ENCODE measurements around the gene APBB3.

GRCh38 chr5:140607031-140607430 is 42.6 kb upstream of the APBB3 start:
- TF ChIP-seq FOXP2 (optimal IDR thresholded peaks at IDR 0.05; ENCODE audit: control extremely low read depth, extremely low read length, insufficient read depth): no peak
- no peak for TF ChIP-seq EZH2 (IDR thresholded peaks at IDR 0.05)

Measured in SK-N-MC (cell line).